Measurements from ENCODE around the gene CCT2. TPM values are rescaled to one million over a fixed set of nuclear protein-coding genes. Genes with fewer than 3 reads are reported as not detected.

The CCT2 gene
- total and polyA plus RNA-seq, 4 experiments from 2014 or later, result 92.6 to 146 (median 122) TPM

- Histone ChIP-seq H3K27ac (ENCODE audit: low read depth, low read length) (no peak overlapping the region), H3K36me3 (ENCODE audit: insufficient read depth, low read length) (peaks cover 3% of the 10 kb centered on the region), H3K4me3 (ENCODE audit: low read length in 2 of 2) (no peak overlapping the region), H3K4me1 (ENCODE audit: insufficient read depth, low read length) (peaks cover 5% of the 10 kb centered on the region), H3K9me3 (ENCODE audit: control insufficient read depth in 1 of 2, low read length in 2 of 2) (no peaks in the 10 kb centered on the region), H3K27me3 (ENCODE audit: insufficient read depth, low read length) (no peaks in the 10 kb centered on the region)
- no peak for DNase-seq
- H3K36me3 Mint-ChIP-seq, result peaks cover 0 to 11% of the 10 kb centered on the region in 2 donors
- POLR2A ChIA-PET (ENCODE audit: partially characterized antibody), result no interaction called here
- H3K4me3 Mint-ChIP-seq, result no peak overlapping the region
- peaks cover 0 to 6% (median 0%) of the 10 kb centered on the region in 4 donors for H3K4me1 Mint-ChIP-seq
- peak overlapping the region in 2 of 7 donors; percentile 1 to 38 for H3K27ac Mint-ChIP-seq
- CTCF ChIA-PET (ENCODE audit: partially characterized antibody), result interaction anchor here (0.8 to 6.5 kb wide), 4 partner anchors 9 to 289 kb away, joined by 3 to 55 read pairs (median 8); no protein-coding TSS in a partner anchor
- H3K9me3 Mint-ChIP-seq, result peaks cover 0 to 2% (median 0%) of the 10 kb centered on the region in 8 donors
- no peaks in the 10 kb centered on the region for H3K27me3 Mint-ChIP-seq
- intact Hi-C loops (cut with micrococcal nuclease), result loop anchor here (10.0 kb wide), 1 partner anchor 665 kb away; the partner anchor contains the start of gene CNOT2
These were observed 5.2 kb upstream of the CCT2 start for GRCh38 chr12:69580074-69580473.

GRCh38 chr12:69583203-69583602 is 2.1 kb upstream of the CCT2 start:
- H3K4me1 ChIP-seq (ENCODE audit: insufficient read depth, low read length), result peaks cover 16% of the 10 kb centered on the region
- no peaks in the 10 kb centered on the region for H3K9me3 ChIP-seq (ENCODE audit: control insufficient read depth in 1 of 2, low read length in 2 of 2)
- Mint-ChIP-seq H3K4me1 (peaks cover 5 to 19% (median 8%) of the 10 kb centered on the region in 4 donors), H3K36me3 (peaks cover 2 to 16% of the 10 kb centered on the region in 2 donors), H3K27me3 (no peaks in the 10 kb centered on the region), H3K27ac (peak overlapping the region in 1 of 7 donors; percentile 25), H3K9me3 (peaks cover 0 to 6% (median 0%) of the 10 kb centered on the region in 8 donors), H3K4me3 (peak overlapping the region in 2 of 8 donors; percentile 20 to 54)
- H3K36me3 ChIP-seq (ENCODE audit: insufficient read depth, low read length), result peaks cover 13% of the 10 kb centered on the region
- no peak overlapping the region for H3K27ac ChIP-seq (ENCODE audit: low read depth, low read length)
- DNase-seq, result no peak
- ChIA-PET CTCF (ENCODE audit: partially characterized antibody) (interaction anchor here (1.4 to 6.5 kb wide), 3 partner anchors 12 to 259 kb away, joined by 3 to 55 read pairs (median 4); no protein-coding TSS in a partner anchor), POLR2A (ENCODE audit: partially characterized antibody) (no interaction called here)
- H3K4me3 ChIP-seq (ENCODE audit: low read length in 2 of 2), result no peak overlapping the region
- intact Hi-C loops (cut with micrococcal nuclease), result loop anchor here (10.0 kb wide), 1 partner anchor 662 kb away; the partner anchor contains the start of gene CNOT2
- H3K27me3 ChIP-seq (ENCODE audit: insufficient read depth, low read length), result no peaks in the 10 kb centered on the region

DNA sequence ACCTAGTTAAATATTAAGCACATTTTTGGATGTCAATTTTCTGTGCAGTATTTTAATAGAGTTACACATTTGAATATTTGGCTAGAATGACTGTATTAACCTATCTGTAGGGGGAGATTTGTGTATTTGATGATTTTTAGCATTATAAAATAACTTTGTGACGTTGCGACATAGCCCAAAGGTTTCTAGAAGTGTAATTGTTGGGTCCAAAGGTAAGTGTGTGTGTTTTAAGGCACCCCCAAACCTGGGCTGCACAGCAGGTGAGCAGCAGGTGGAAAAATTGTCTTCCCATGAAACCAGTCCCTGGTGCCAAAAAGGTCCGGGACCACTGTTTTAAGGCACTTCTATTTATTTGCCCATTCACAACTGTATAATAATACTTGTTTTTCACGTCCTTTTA is 3.3 kb downstream of the CCT2 start:
- CTCF ChIA-PET (ENCODE audit: partially characterized antibody), result no interaction called here
- H3K9me3 Mint-ChIP-seq, result peaks cover 0 to 4% (median 0%) of the 10 kb centered on the region in 8 donors
- Histone ChIP-seq H3K4me1 (ENCODE audit: insufficient read depth, low read length) (peaks cover 16% of the 10 kb centered on the region), H3K4me3 (ENCODE audit: low read length in 2 of 2) (no peak overlapping the region), H3K27ac (ENCODE audit: low read depth, low read length) (no peak overlapping the region), H3K36me3 (ENCODE audit: insufficient read depth, low read length) (peaks cover 62% of the 10 kb centered on the region), H3K27me3 (ENCODE audit: insufficient read depth, low read length) (no peaks in the 10 kb centered on the region), H3K9me3 (ENCODE audit: control insufficient read depth in 1 of 2, low read length in 2 of 2) (no peaks in the 10 kb centered on the region)
- H3K27ac Mint-ChIP-seq, result peak overlapping the region in 2 of 7 donors; percentile 30 to 51
- H3K36me3 Mint-ChIP-seq, result peaks cover 36 to 65% of the 10 kb centered on the region in 2 donors
- POLR2A ChIA-PET (ENCODE audit: partially characterized antibody), result no interaction called here
- H3K4me1 Mint-ChIP-seq, result peaks cover 7 to 16% (median 10%) of the 10 kb centered on the region in 4 donors
- H3K27me3 Mint-ChIP-seq, result no peaks in the 10 kb centered on the region
- no peak overlapping the region for H3K4me3 Mint-ChIP-seq
- no peak for DNase-seq
- intact Hi-C loops (cut with micrococcal nuclease), result loop anchor here (5.0 to 10.0 kb wide), 2 partner anchors 296 to 656 kb away; partner anchors contain the start of gene CNOT2

DNA sequence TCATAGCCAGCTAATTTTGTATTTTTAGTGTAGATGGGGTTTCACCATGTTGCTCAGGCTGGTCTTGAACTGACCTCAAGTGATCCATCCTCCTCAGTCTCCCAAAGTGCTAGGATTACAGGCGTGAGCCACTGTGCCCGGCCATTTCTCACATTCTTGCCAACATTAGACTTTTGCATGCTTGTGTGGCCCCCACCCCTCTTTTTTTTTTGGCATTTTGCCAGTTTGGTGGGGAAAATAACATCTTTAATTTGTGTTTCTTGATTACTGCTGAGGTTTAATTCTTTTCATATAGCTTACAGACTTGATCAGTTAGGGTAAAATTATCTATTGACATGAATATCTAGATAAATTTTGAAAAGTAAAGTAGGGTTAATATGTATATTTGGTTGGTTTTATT is 3.8 kb downstream of the CCT2 start:
- intact Hi-C loops (cut with micrococcal nuclease), result loop anchor here (1.0 to 10.0 kb wide), 3 partner anchors 32 to 656 kb away; partner anchors contain the start of gene CNOT2
- CTCF ChIA-PET (ENCODE audit: partially characterized antibody), result no interaction called here
- no peaks in the 10 kb centered on the region for H3K27me3 Mint-ChIP-seq
- peaks cover 67% of the 10 kb centered on the region for H3K36me3 ChIP-seq (ENCODE audit: insufficient read depth, low read length)
- H3K4me1 Mint-ChIP-seq, result peaks cover 7 to 16% (median 10%) of the 10 kb centered on the region in 4 donors
- H3K27ac Mint-ChIP-seq, result peak overlapping the region in 2 of 7 donors; percentile 30
- H3K9me3 Mint-ChIP-seq, result peaks cover 0 to 4% (median 0%) of the 10 kb centered on the region in 8 donors
- DNase-seq, result no peak
- no peak overlapping the region for H3K27ac ChIP-seq (ENCODE audit: low read depth, low read length)
- no peak overlapping the region for H3K4me3 ChIP-seq (ENCODE audit: low read length in 2 of 2)
- H3K9me3 ChIP-seq (ENCODE audit: control insufficient read depth in 1 of 2, low read length in 2 of 2), result no peaks in the 10 kb centered on the region
- peaks cover 41 to 69% of the 10 kb centered on the region in 2 donors for H3K36me3 Mint-ChIP-seq
- no peaks in the 10 kb centered on the region for H3K27me3 ChIP-seq (ENCODE audit: insufficient read depth, low read length)
- H3K4me1 ChIP-seq (ENCODE audit: insufficient read depth, low read length), result peaks cover 16% of the 10 kb centered on the region
- no peak overlapping the region for H3K4me3 Mint-ChIP-seq
- POLR2A ChIA-PET (ENCODE audit: partially characterized antibody), result interaction anchor here (0.6 kb wide), 1 partner anchor 777 kb away, joined by 4 read pairs; no protein-coding TSS in a partner anchor

GRCh38 chr12:69595689-69596088 is 10.4 kb downstream of the CCT2 start:
- intact Hi-C loops (cut with micrococcal nuclease), result no loop called here
- Histone ChIP-seq H3K27ac (ENCODE audit: low read depth, low read length) (no peak overlapping the region), H3K36me3 (ENCODE audit: insufficient read depth, low read length) (peaks cover 65% of the 10 kb centered on the region), H3K4me1 (ENCODE audit: insufficient read depth, low read length) (no peaks in the 10 kb centered on the region), H3K27me3 (ENCODE audit: insufficient read depth, low read length) (no peaks in the 10 kb centered on the region), H3K4me3 (ENCODE audit: low read length in 2 of 2) (no peak overlapping the region), H3K9me3 (ENCODE audit: control insufficient read depth in 1 of 2, low read length in 2 of 2) (no peaks in the 10 kb centered on the region)
- Mint-ChIP-seq H3K27ac (no peak overlapping the region), H3K9me3 (no peaks in the 10 kb centered on the region), H3K4me1 (peaks cover 0 to 3% (median 1%) of the 10 kb centered on the region in 4 donors), H3K27me3 (no peaks in the 10 kb centered on the region), H3K4me3 (no peak overlapping the region), H3K36me3 (peaks cover 61 to 86% of the 10 kb centered on the region in 2 donors)
- ChIA-PET CTCF (ENCODE audit: partially characterized antibody) (no interaction called here), POLR2A (ENCODE audit: partially characterized antibody) (no interaction called here)
- no peak for DNase-seq

DNA sequence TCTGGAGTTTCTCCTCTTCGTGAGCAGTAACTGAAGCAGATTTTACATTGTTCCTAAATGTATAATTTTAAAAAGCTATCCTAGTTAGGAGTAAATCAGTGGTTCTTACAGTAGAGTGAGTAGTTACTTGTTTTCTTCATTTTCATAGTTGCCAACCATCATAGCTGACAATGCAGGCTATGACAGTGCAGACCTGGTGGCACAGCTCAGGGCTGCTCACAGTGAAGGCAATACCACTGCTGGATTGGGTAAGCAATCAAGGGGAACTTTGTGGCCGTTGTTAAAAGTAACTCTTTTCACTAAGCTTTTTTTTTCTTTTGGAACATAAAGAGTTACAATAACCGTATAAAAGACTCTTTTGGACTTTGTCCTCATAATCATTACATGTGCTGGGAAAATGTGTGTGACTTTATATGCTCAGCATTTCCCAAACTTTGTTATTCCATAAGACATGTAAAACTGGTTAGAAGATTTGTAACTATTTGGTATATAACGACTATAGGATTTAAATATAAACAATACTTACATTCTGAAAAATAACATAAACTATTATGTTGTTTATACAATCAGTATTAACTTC is 13.0 kb downstream of the CCT2 start:
- ChIA-PET CTCF (ENCODE audit: partially characterized antibody) (interaction anchor here (0.9 kb wide), 1 partner anchor 42 kb away, joined by 3 read pairs; no protein-coding TSS in a partner anchor), POLR2A (ENCODE audit: partially characterized antibody) (no interaction called here)

GRCh38 chr12:69600804-69601203 is 15.5 kb downstream of the CCT2 start:
- H3K9me3 Mint-ChIP-seq, result peaks cover 0 to 2% (median 0%) of the 10 kb centered on the region in 8 donors
- Histone ChIP-seq H3K27me3 (ENCODE audit: insufficient read depth, low read length) (no peaks in the 10 kb centered on the region), H3K4me1 (ENCODE audit: insufficient read depth, low read length) (no peaks in the 10 kb centered on the region), H3K36me3 (ENCODE audit: insufficient read depth, low read length) (peaks cover 40% of the 10 kb centered on the region), H3K27ac (ENCODE audit: low read depth, low read length) (no peak overlapping the region), H3K4me3 (ENCODE audit: low read length in 2 of 2) (no peak overlapping the region), H3K9me3 (ENCODE audit: control insufficient read depth in 1 of 2, low read length in 2 of 2) (no peaks in the 10 kb centered on the region)
- H3K36me3 Mint-ChIP-seq, result peaks cover 63 to 69% of the 10 kb centered on the region in 2 donors
- POLR2A ChIA-PET (ENCODE audit: partially characterized antibody), result interaction anchor here (0.5 kb wide), 1 partner anchor 80 kb away, joined by 3 read pairs; no protein-coding TSS in a partner anchor
- peaks cover 0 to 1% (median under 1%) of the 10 kb centered on the region in 4 donors for H3K4me1 Mint-ChIP-seq
- no peak overlapping the region for H3K4me3 Mint-ChIP-seq
- H3K27ac Mint-ChIP-seq, result no peak overlapping the region
- CTCF ChIA-PET (ENCODE audit: partially characterized antibody), result interaction anchor here (0.7 kb wide), 1 partner anchor 271 kb away, joined by 3 read pairs; no protein-coding TSS in a partner anchor
- intact Hi-C loops (cut with micrococcal nuclease), result no loop called here
- DNase-seq, result no peak
- H3K27me3 Mint-ChIP-seq, result no peaks in the 10 kb centered on the region

More for the DNA sequence above, 13.0 kb downstream of the CCT2 start:
- H3K4me3 Mint-ChIP-seq, result no peak overlapping the region
- H3K27me3 ChIP-seq (ENCODE audit: insufficient read depth, low read length), result no peaks in the 10 kb centered on the region
- intact Hi-C loops (cut with micrococcal nuclease), result no loop called here
- no peaks in the 10 kb centered on the region for H3K27me3 Mint-ChIP-seq
- H3K27ac Mint-ChIP-seq, result peak overlapping the region in 1 of 7 donors; percentile 36
- DNase-seq, result no peak
- H3K36me3 ChIP-seq (ENCODE audit: insufficient read depth, low read length), result peaks cover 53% of the 10 kb centered on the region
- no peaks in the 10 kb centered on the region for H3K4me1 ChIP-seq (ENCODE audit: insufficient read depth, low read length)
- H3K27ac ChIP-seq (ENCODE audit: low read depth, low read length), result no peak overlapping the region
- H3K4me1 Mint-ChIP-seq, result peaks cover 0 to 3% (median under 1%) of the 10 kb centered on the region in 4 donors
- no peaks in the 10 kb centered on the region for H3K9me3 ChIP-seq (ENCODE audit: control insufficient read depth in 1 of 2, low read length in 2 of 2)
- H3K9me3 Mint-ChIP-seq, result no peaks in the 10 kb centered on the region
- H3K4me3 ChIP-seq (ENCODE audit: low read length in 2 of 2), result no peak overlapping the region
- H3K36me3 Mint-ChIP-seq, result peaks cover 67 to 87% of the 10 kb centered on the region in 2 donors

Data from CD4-positive, alpha-beta memory T cell (primary cell).